Upper lobe of left lung (tissue), 6 donors: ENCODE results near the gene LRP2BP. TPM values are rescaled to one million over a fixed set of nuclear protein-coding genes. Genes with fewer than 3 reads are reported as not detected.
A peak's percentile ranks its signal among the peaks of the same experiment; 100 is the strongest.

Experiments
- ATAC-seq, 2 donors: fragments of 200-7000 bp; cut with Tn5 transposase; one replicate each; pipeline ENCODE4 v1.9.1; 2022; ENCODE audit warnings: mild to moderate bottlenecking in 2 of 2, moderate library complexity in 2 of 2; ENCODE audit not compliant: low FRiP score in 2 of 2
- DNase-seq, 2 donors: peaks; one replicate each; pipeline ENCODE4 v3.0.0-alpha.2; 2019 to 2020
- H3K27ac ChIP-seq, 4 donors: fragments of 200-600 bp; sonication (generic); one replicate each; pipeline ENCODE4 v1.5.1; 2016 to 2019
- H3K27me3 ChIP-seq, 4 donors: fragments of 200-600 bp; sonication (generic); one replicate each; pipeline ENCODE4 v1.5.1; 2017 to 2019
- H3K36me3 ChIP-seq, 4 donors: fragments of 200-600 bp; sonication (generic); one replicate each; pipeline ENCODE4 v1.5.1; 2016 to 2019
- H3K4me1 ChIP-seq, 4 donors: fragments of 200-600 bp; sonication (generic); one replicate each; pipeline ENCODE4 v1.5.1; 2018 to 2019
- H3K4me3 ChIP-seq, 4 donors: fragments of 200-600 bp; sonication (generic); one replicate each; pipeline ENCODE4 v1.5.1; 2017 to 2019; ENCODE audit warnings: mild to moderate bottlenecking in 2 of 4, moderate library complexity in 1 of 4
- H3K9me3 ChIP-seq, 4 donors: fragments of 200-600 bp; sonication (generic); one replicate each; pipeline ENCODE4 v1.5.1; 2018 to 2019
- EP300 ChIP-seq, 4 donors: sonication (generic); formaldehyde crosslinking; IDR thresholded peaks; one replicate each; pipeline ENCODE4 v1.5.1; 2017; ENCODE audit warnings: antibody characterized with exemption in 4 of 4, control low read depth in 2 of 4
- POLR2A ChIP-seq, 4 donors: fragments of 450-650 bp; IDR thresholded peaks; one replicate each; pipeline ENCODE4 v1.5.1; 2016 to 2017; ENCODE audit warnings: antibody characterized with exemption in 4 of 4, mild to moderate bottlenecking in 2 of 4
- POLR2AphosphoS5 ChIP-seq, 2 donors: sonication (generic); formaldehyde crosslinking; IDR thresholded peaks; one replicate each; pipeline ENCODE4 v1.5.1; 2017; ENCODE audit warnings: antibody characterized with exemption in 2 of 2
- WGBS, 2 donors: methylation state at CpG; one replicate each; pipeline ENCODE4 v1.1.5; 2017 to 2018; 5-methylcytosine and 5-hydroxymethylcytosine counted together
- total RNA-seq, 6 donors: library from RNA; depleted of rRNA in 4 of 6; stranded (reverse); fragments of >200 nt in 4 of 6; gene quantifications; one replicate each; pipeline versions ENCODE4 v1.1.0 to v1.2.1, GENCODE V29; 2016 to 2021
- TF ChIP-seq, protein P1 (sequence below), 6 experiments: fragments of 450-650 bp in 4 of 6; fragments of 200-600 bp in 2 of 6; sonication (generic) in 2 of 6; IDR thresholded peaks; one replicate each; pipeline ENCODE4 v1.5.1; 2016 to 2019; ENCODE audit warnings: antibody characterized with exemption in 6 of 6
- donor health status: DM: no; HTN: no; CAD: no; lungs with moderate emphysema.
- donor health status: DM: no; HTN: yes; CAD: no; lungs with severe emphysema.

LRP2BP gene
- total RNA-seq, 6 donors from 2014 or later, result 0.40 to 4.7 (median 1.3) TPM

DNA sequence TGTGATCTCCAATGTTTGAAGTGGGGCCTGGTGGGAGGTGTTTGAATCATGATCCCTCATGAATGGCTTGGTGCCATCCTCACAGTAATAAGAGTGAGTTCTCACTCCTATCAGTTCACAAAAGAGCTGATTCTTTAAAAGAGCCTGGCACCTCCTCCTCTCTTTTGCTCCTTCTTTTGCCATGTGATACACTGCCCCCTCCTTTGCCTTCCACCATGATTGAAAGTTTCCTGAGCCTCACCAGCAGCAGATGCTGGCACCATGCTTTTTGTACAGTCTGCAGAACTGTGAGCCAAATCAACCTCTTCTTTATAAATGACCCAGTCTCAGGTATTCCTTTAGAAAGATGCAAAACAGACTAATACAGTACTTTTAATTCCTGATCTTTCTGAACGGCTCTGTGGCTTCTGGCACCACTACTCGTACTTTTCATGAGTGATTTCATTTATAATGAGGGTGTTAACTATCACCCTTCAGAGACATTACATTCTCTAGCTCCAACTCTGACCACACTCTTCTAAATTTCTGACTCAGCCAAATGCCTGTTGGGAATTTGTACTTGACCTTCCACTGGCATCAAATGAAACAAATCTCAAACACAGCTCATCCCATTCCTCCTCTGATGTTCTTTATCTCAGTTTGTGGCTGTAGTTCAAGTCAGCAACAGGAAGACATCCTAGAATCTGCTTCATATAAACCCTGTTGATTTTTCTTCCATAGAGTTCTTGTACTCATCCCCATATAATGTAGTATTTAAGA lies 25.8 kb upstream of the LRP2BP start:
- ATAC-seq (peak in 1 of 2 donors; percentile 34), DNase-seq (no peak)
- WGBS, 2 donors, result 69 to 86% methylated on average over 2 of the region's 2 CpGs

DNA sequence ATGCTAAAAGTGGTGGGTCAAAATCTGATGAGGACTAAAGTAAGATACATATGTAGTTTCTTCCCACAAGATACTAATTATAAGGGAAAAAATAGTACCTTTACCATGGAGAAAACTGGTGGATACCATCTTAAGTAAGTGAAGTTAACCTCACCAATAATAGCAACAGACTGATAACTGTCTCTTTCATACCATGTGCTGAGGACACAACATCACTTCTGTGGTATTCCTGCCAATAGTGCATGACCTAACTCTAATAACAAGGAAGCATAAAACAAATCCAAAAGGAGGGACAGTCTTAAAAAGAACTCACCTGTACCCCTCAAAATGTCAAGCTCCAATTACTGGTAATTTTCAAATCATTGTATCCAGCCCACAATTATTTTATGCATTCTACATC lies 21.2 kb upstream of the LRP2BP start:
- DNase-seq (no peak), ATAC-seq (no peak)
- Histone ChIP-seq H3K27me3 (no peaks in the 10 kb centered on the region), H3K27ac (no peak overlapping the region), H3K4me3 (no peak overlapping the region), H3K36me3 (peaks cover 4 to 73% (median 17%) of the 10 kb centered on the region in 4 donors), H3K9me3 (no peaks in the 10 kb centered on the region), H3K4me1 (peaks cover 0 to 5% (median 0%) of the 10 kb centered on the region in 4 donors)
- TF ChIP-seq POLR2AphosphoS5 (IDR thresholded peaks at IDR 0.05), result no peak
- TF ChIP-seq EP300 (IDR thresholded peaks at IDR 0.05), result no peak
- TF ChIP-seq POLR2A (IDR thresholded peaks at IDR 0.05), result no peak
- TF ChIP-seq, protein P1, sequence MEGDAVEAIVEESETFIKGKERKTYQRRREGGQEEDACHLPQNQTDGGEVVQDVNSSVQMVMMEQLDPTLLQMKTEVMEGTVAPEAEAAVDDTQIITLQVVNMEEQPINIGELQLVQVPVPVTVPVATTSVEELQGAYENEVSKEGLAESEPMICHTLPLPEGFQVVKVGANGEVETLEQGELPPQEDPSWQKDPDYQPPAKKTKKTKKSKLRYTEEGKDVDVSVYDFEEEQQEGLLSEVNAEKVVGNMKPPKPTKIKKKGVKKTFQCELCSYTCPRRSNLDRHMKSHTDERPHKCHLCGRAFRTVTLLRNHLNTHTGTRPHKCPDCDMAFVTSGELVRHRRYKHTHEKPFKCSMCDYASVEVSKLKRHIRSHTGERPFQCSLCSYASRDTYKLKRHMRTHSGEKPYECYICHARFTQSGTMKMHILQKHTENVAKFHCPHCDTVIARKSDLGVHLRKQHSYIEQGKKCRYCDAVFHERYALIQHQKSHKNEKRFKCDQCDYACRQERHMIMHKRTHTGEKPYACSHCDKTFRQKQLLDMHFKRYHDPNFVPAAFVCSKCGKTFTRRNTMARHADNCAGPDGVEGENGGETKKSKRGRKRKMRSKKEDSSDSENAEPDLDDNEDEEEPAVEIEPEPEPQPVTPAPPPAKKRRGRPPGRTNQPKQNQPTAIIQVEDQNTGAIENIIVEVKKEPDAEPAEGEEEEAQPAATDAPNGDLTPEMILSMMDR (IDR thresholded peaks at IDR 0.05), result no peak

More for the DNA sequence above, 25.8 kb upstream of the LRP2BP start:
- Histone ChIP-seq H3K9me3 (no peaks in the 10 kb centered on the region), H3K36me3 (peaks cover 4 to 38% (median 9%) of the 10 kb centered on the region in 4 donors), H3K27ac (no peak overlapping the region), H3K4me1 (peaks cover 6 to 22% (median 16%) of the 10 kb centered on the region in 4 donors), H3K4me3 (no peak overlapping the region), H3K27me3 (no peaks in the 10 kb centered on the region)
- TF ChIP-seq POLR2AphosphoS5 (IDR thresholded peaks at IDR 0.05) (no peak), POLR2A (IDR thresholded peaks at IDR 0.05) (no peak), EP300 (IDR thresholded peaks at IDR 0.05) (no peak)
- TF ChIP-seq, protein P1 (IDR thresholded peaks at IDR 0.05), result no peak

DNA sequence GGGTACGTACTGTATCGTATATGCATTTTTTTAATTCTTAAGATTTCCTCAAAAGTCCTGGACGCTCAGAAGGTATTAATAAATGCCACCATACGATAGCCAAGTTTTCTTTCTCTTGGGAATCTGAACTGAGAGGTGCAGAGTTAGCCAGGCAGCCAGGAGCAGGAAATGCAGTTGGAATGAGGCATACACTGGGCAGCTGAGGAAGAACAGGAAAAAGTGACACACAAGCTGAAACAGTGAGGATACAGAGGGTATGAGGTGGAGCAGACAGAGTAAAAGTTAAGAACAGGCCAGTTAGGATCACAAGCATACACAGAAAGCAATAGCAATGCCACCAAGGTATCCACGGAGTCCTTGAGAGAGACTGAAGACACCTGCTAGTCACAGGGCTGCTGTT lies 16.7 kb upstream of the LRP2BP start:
- Histone ChIP-seq H3K4me1 (no peaks in the 10 kb centered on the region), H3K27ac (peak overlapping the region in 1 of 4 donors; percentile 26), H3K36me3 (peaks cover 0 to 76% (median 19%) of the 10 kb centered on the region in 4 donors), H3K9me3 (no peaks in the 10 kb centered on the region), H3K27me3 (no peaks in the 10 kb centered on the region), H3K4me3 (no peak overlapping the region)
- ATAC-seq, result peak in 1 of 2 donors; percentile 30
- WGBS, 2 donors, result 85 to 89% methylated on average over 5 of the region's 5 CpGs
- DNase-seq, result no peak
- no peak for TF ChIP-seq POLR2A (IDR thresholded peaks at IDR 0.05)
- TF ChIP-seq POLR2AphosphoS5 (IDR thresholded peaks at IDR 0.05), result no peak
- TF ChIP-seq, protein P1 (IDR thresholded peaks at IDR 0.05), result no peak
- no peak for TF ChIP-seq EP300 (IDR thresholded peaks at IDR 0.05)

DNA sequence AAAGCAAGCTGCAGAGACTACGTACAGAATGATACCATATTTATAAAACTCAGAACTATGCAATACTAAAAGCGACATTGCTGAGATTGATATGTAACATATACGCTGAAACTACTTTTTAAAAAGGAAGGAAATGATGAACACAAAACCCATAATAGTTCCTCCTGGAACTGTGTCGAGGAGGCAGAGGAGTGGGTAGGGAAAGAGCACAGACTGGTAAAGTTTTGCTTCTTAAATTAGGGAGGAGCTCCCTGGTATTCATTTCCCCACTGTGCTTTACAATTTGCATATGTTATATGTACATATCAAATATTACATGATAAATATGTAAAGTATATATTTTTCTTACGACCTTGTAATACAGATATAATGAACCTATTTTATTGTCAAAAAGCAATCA lies 16.1 kb upstream of the LRP2BP start:
- Histone ChIP-seq H3K36me3 (peaks cover 0 to 71% (median 17%) of the 10 kb centered on the region in 4 donors), H3K4me3 (no peak overlapping the region), H3K27ac (no peak overlapping the region), H3K9me3 (no peaks in the 10 kb centered on the region), H3K27me3 (no peaks in the 10 kb centered on the region), H3K4me1 (no peaks in the 10 kb centered on the region)
- ATAC-seq (peak in 1 of 2 donors; percentile 61), DNase-seq (no peak)
- 71% methylated on average over 5 of the region's 5 CpGs for WGBS, 2 donors
- TF ChIP-seq, protein P1 (IDR thresholded peaks at IDR 0.05), result no peak
- TF ChIP-seq POLR2A (IDR thresholded peaks at IDR 0.05) (no peak), POLR2AphosphoS5 (IDR thresholded peaks at IDR 0.05) (no peak), EP300 (IDR thresholded peaks at IDR 0.05) (no peak)
